ENCODE measurements around the gene NR1D1.

The NR1D1 gene

GRCh38 chr17:40069751-40070708 lies 30.4 kb downstream of the NR1D1 start:
- Histone ChIP-seq H3K4me1 (ENCODE audit: control insufficient read depth in 2 of 2, insufficient read depth in 2 of 2, low read length in 2 of 2) (peaks cover 78 to 85% of the 10 kb centered on the region in 2 donors), H3K4me3 (ENCODE audit: low read length in 2 of 2) (peak overlapping the region; percentile 48 to 62), H3K9me3 (ENCODE audit: control insufficient read depth in 2 of 2, low read length in 2 of 2) (no peaks in the 10 kb centered on the region), H3K27ac (ENCODE audit: low read depth in 2 of 2, low read length in 2 of 2) (peak overlapping the region; percentile 96 to 98), H3K9ac (ENCODE audit: low read depth in 1 of 2, low read length in 2 of 2) (peak overlapping the region; percentile 71 to 72), H3K27me3 (ENCODE audit: control insufficient read depth in 2 of 2, insufficient read depth in 2 of 2, low read length in 2 of 2) (no peaks in the 10 kb centered on the region), H3K36me3 (ENCODE audit: control insufficient read depth in 2 of 2, insufficient read depth in 2 of 2, low read length in 2 of 2) (peaks cover 0 to 4% of the 10 kb centered on the region in 2 donors)

GRCh38 chr17:40068917-40069750 lies 31.3 kb downstream of the NR1D1 start:
- H3K9ac ChIP-seq (ENCODE audit: low read depth in 1 of 2, low read length in 2 of 2), result peak overlapping the region; percentile 66 to 71
- H3K4me1 ChIP-seq (ENCODE audit: control insufficient read depth in 2 of 2, insufficient read depth in 2 of 2, low read length in 2 of 2), result peaks cover 80 to 85% of the 10 kb centered on the region in 2 donors

GRCh38 chr17:40068584-40068916 lies 31.8 kb downstream of the NR1D1 start:
- peaks cover 80 to 85% of the 10 kb centered on the region in 2 donors for H3K4me1 ChIP-seq (ENCODE audit: control insufficient read depth in 2 of 2, insufficient read depth in 2 of 2, low read length in 2 of 2)
- peak overlapping the region; percentile 48 to 62 for H3K4me3 ChIP-seq (ENCODE audit: low read length in 2 of 2)
- peak overlapping the region; percentile 96 to 98 for H3K27ac ChIP-seq (ENCODE audit: low read depth in 2 of 2, low read length in 2 of 2)

More at GRCh38 chr17:40068917-40069750, 31.3 kb downstream of the NR1D1 start:
- Histone ChIP-seq H3K9me3 (ENCODE audit: control insufficient read depth in 2 of 2, low read length in 2 of 2) (no peaks in the 10 kb centered on the region), H3K36me3 (ENCODE audit: control insufficient read depth in 2 of 2, insufficient read depth in 2 of 2, low read length in 2 of 2) (no peaks in the 10 kb centered on the region), H3K27me3 (ENCODE audit: control insufficient read depth in 2 of 2, insufficient read depth in 2 of 2, low read length in 2 of 2) (no peaks in the 10 kb centered on the region), H3K27ac (ENCODE audit: low read depth in 2 of 2, low read length in 2 of 2) (peak overlapping the region; percentile 96 to 98), H3K4me3 (ENCODE audit: low read length in 2 of 2) (peak overlapping the region; percentile 48 to 62)

GRCh38 chr17:40068129-40068581 lies 32.2 kb downstream of the NR1D1 start:
- peak overlapping the region; percentile 26 to 71 for H3K9ac ChIP-seq (ENCODE audit: low read depth in 1 of 2, low read length in 2 of 2)
- peak overlapping the region; percentile 96 to 98 for H3K27ac ChIP-seq (ENCODE audit: low read depth in 2 of 2, low read length in 2 of 2)
- no peaks in the 10 kb centered on the region for H3K9me3 ChIP-seq (ENCODE audit: control insufficient read depth in 2 of 2, low read length in 2 of 2)
- H3K4me1 ChIP-seq (ENCODE audit: control insufficient read depth in 2 of 2, insufficient read depth in 2 of 2, low read length in 2 of 2), result peaks cover 76 to 83% of the 10 kb centered on the region in 2 donors
- H3K27me3 ChIP-seq (ENCODE audit: control insufficient read depth in 2 of 2, insufficient read depth in 2 of 2, low read length in 2 of 2), result no peaks in the 10 kb centered on the region
- H3K36me3 ChIP-seq (ENCODE audit: control insufficient read depth in 2 of 2, insufficient read depth in 2 of 2, low read length in 2 of 2), result no peaks in the 10 kb centered on the region
- H3K4me3 ChIP-seq (ENCODE audit: low read length in 2 of 2), result peak overlapping the region; percentile 48 to 62

More at GRCh38 chr17:40068584-40068916, 31.8 kb downstream of the NR1D1 start:
- Histone ChIP-seq H3K9ac (ENCODE audit: low read depth in 1 of 2, low read length in 2 of 2) (peak overlapping the region; percentile 43 to 71), H3K27me3 (ENCODE audit: control insufficient read depth in 2 of 2, insufficient read depth in 2 of 2, low read length in 2 of 2) (no peaks in the 10 kb centered on the region), H3K36me3 (ENCODE audit: control insufficient read depth in 2 of 2, insufficient read depth in 2 of 2, low read length in 2 of 2) (no peaks in the 10 kb centered on the region), H3K9me3 (ENCODE audit: control insufficient read depth in 2 of 2, low read length in 2 of 2) (no peaks in the 10 kb centered on the region)

- no peaks in the 10 kb centered on the region for H3K36me3 ChIP-seq (ENCODE audit: control insufficient read depth in 2 of 2, insufficient read depth in 2 of 2, low read length in 2 of 2)
- peak overlapping the region in 1 of 2 donors; percentile 71 for H3K9ac ChIP-seq (ENCODE audit: low read depth in 1 of 2, low read length in 2 of 2)
- H3K4me3 ChIP-seq (ENCODE audit: low read length in 2 of 2), result no peak overlapping the region
- peak overlapping the region; percentile 6 to 98 for H3K27ac ChIP-seq (ENCODE audit: low read depth in 2 of 2, low read length in 2 of 2)
- no peaks in the 10 kb centered on the region for H3K27me3 ChIP-seq (ENCODE audit: control insufficient read depth in 2 of 2, insufficient read depth in 2 of 2, low read length in 2 of 2)
- H3K9me3 ChIP-seq (ENCODE audit: control insufficient read depth in 2 of 2, low read length in 2 of 2), result no peaks in the 10 kb centered on the region
- peaks cover 72 to 79% of the 10 kb centered on the region in 2 donors for H3K4me1 ChIP-seq (ENCODE audit: control insufficient read depth in 2 of 2, insufficient read depth in 2 of 2, low read length in 2 of 2)
These were observed 32.7 kb downstream of the NR1D1 start for GRCh38 chr17:40067710-40068109.

- Histone ChIP-seq H3K9ac (ENCODE audit: low read depth in 1 of 2, low read length in 2 of 2) (peak overlapping the region in 1 of 2 donors; percentile 20), H3K9me3 (ENCODE audit: control insufficient read depth in 2 of 2, low read length in 2 of 2) (no peaks in the 10 kb centered on the region), H3K27ac (ENCODE audit: low read depth in 2 of 2, low read length in 2 of 2) (peak overlapping the region; percentile 87 to 89), H3K36me3 (ENCODE audit: control insufficient read depth in 2 of 2, insufficient read depth in 2 of 2, low read length in 2 of 2) (no peaks in the 10 kb centered on the region), H3K4me3 (ENCODE audit: low read length in 2 of 2) (no peak overlapping the region), H3K27me3 (ENCODE audit: control insufficient read depth in 2 of 2, insufficient read depth in 2 of 2, low read length in 2 of 2) (no peaks in the 10 kb centered on the region), H3K4me1 (ENCODE audit: control insufficient read depth in 2 of 2, insufficient read depth in 2 of 2, low read length in 2 of 2) (peaks cover 62 to 67% of the 10 kb centered on the region in 2 donors)
These were observed 34.4 kb downstream of the NR1D1 start for GRCh38 chr17:40065769-40066510.

- H3K9me3 ChIP-seq (ENCODE audit: control insufficient read depth in 2 of 2, low read length in 2 of 2), result no peaks in the 10 kb centered on the region
- H3K4me3 ChIP-seq (ENCODE audit: low read length in 2 of 2), result peak overlapping the region; percentile 89 to 92
- H3K27me3 ChIP-seq (ENCODE audit: control insufficient read depth in 2 of 2, insufficient read depth in 2 of 2, low read length in 2 of 2), result no peaks in the 10 kb centered on the region
- peak overlapping the region; percentile 87 to 89 for H3K27ac ChIP-seq (ENCODE audit: low read depth in 2 of 2, low read length in 2 of 2)
- peak overlapping the region; percentile 88 to 93 for H3K9ac ChIP-seq (ENCODE audit: low read depth in 1 of 2, low read length in 2 of 2)
- H3K36me3 ChIP-seq (ENCODE audit: control insufficient read depth in 2 of 2, insufficient read depth in 2 of 2, low read length in 2 of 2), result no peaks in the 10 kb centered on the region
- H3K4me1 ChIP-seq (ENCODE audit: control insufficient read depth in 2 of 2, insufficient read depth in 2 of 2, low read length in 2 of 2), result peaks cover 54 to 59% of the 10 kb centered on the region in 2 donors
These were observed 35.2 kb downstream of the NR1D1 start for GRCh38 chr17:40064971-40065768.

GRCh38 chr17:40063901-40064531 lies 36.4 kb downstream of the NR1D1 start:
- Histone ChIP-seq H3K9me3 (ENCODE audit: control insufficient read depth in 2 of 2, low read length in 2 of 2) (no peaks in the 10 kb centered on the region), H3K4me3 (ENCODE audit: low read length in 2 of 2) (peak overlapping the region; percentile 89 to 92), H3K4me1 (ENCODE audit: control insufficient read depth in 2 of 2, insufficient read depth in 2 of 2, low read length in 2 of 2) (peaks cover 43 to 47% of the 10 kb centered on the region in 2 donors), H3K27ac (ENCODE audit: low read depth in 2 of 2, low read length in 2 of 2) (peak overlapping the region; percentile 87 to 89), H3K36me3 (ENCODE audit: control insufficient read depth in 2 of 2, insufficient read depth in 2 of 2, low read length in 2 of 2) (no peaks in the 10 kb centered on the region), H3K9ac (ENCODE audit: low read depth in 1 of 2, low read length in 2 of 2) (peak overlapping the region; percentile 88 to 93), H3K27me3 (ENCODE audit: control insufficient read depth in 2 of 2, insufficient read depth in 2 of 2, low read length in 2 of 2) (no peaks in the 10 kb centered on the region)
